Fibroblast of lung (primary cell): ENCODE measurements around the gene NDRG3. TPM values are rescaled to one million over a fixed set of nuclear protein-coding genes. Genes with fewer than 3 reads are reported as not detected.
A peak's percentile ranks its signal among the peaks of the same experiment; 100 is the strongest.

Experiments used
- DNase-seq, 2 donors: peaks; one replicate each; pipeline versions ENCODE4 v3.0.0 to v3.0.0-alpha.2; 2010; ENCODE audit warnings: low read depth in 2 of 2
- H2AFZ ChIP-seq: 2 replicates; pipeline ENCODE4 v1.5.1; 2012; ENCODE audit warnings: low read length, control low read depth, inconsistent platforms
- H3K27ac ChIP-seq: 2 replicates; pipeline ENCODE4 v1.5.1; 2011; ENCODE audit warnings: low read length, control low read depth; ENCODE audit not compliant: insufficient read depth
- H3K27me3 ChIP-seq: 2 replicates; pipeline ENCODE4 v1.5.1; 2011; ENCODE audit warnings: mild to moderate bottlenecking, low read length; ENCODE audit not compliant: control insufficient read depth, insufficient read depth
- H3K36me3 ChIP-seq: 2 replicates; pipeline ENCODE4 v1.5.1; 2011; ENCODE audit warnings: low read length; ENCODE audit not compliant: control insufficient read depth, insufficient read depth
- H3K4me1 ChIP-seq: 2 replicates; pipeline ENCODE4 v1.5.1; 2011; ENCODE audit warnings: low read length; ENCODE audit not compliant: control insufficient read depth, insufficient read depth; ENCODE audit errors: extremely low read depth
- H3K4me2 ChIP-seq: 2 replicates; pipeline ENCODE4 v1.5.1; 2011; ENCODE audit warnings: low read length, control low read depth; ENCODE audit not compliant: insufficient read depth; ENCODE audit errors: extremely low read depth
- H3K4me3 ChIP-seq, 4 experiments: fragments of 200-600 bp in 1 of 4; sonication (generic) in 1 of 4; replicated peaks in 1 of 4; 2 replicates each; pipeline ENCODE4 v1.5.1; 2011 to 2016; ENCODE audit warnings: low read length in 4 of 4, low read depth in 3 of 4, mild to moderate bottlenecking in 3 of 4, control low read depth in 2 of 4, inconsistent platforms in 1 of 4, mixed read lengths in 1 of 4; ENCODE audit not compliant: insufficient read depth in 1 of 4; ENCODE audit errors: control extremely low read depth in 1 of 4
- H3K79me2 ChIP-seq: 2 replicates; pipeline ENCODE4 v1.5.1; 2012; ENCODE audit warnings: mild to moderate bottlenecking, low read length, inconsistent platforms; ENCODE audit not compliant: control insufficient read depth, insufficient read depth
- H3K9ac ChIP-seq: 2 replicates; pipeline ENCODE4 v1.5.1; 2011; ENCODE audit warnings: mild to moderate bottlenecking, low read length, control low read depth; ENCODE audit not compliant: insufficient read depth
- H3K9me3 ChIP-seq: 2 replicates; pipeline ENCODE4 v1.5.1; 2012; ENCODE audit warnings: low read depth, low read length; ENCODE audit not compliant: control insufficient read depth, insufficient read depth
- H4K20me1 ChIP-seq: 2 replicates; pipeline ENCODE4 v1.5.1; 2011; ENCODE audit warnings: low read length; ENCODE audit not compliant: control insufficient read depth, insufficient read depth; ENCODE audit errors: extremely low read depth
- CTCF ChIP-seq, 2 donors: IDR thresholded peaks in 1 of 2; conservative IDR thresholded peaks in 1 of 2; 1 replicate in 1 of 2; 2 replicates in 1 of 2; pipeline ENCODE4 v1.5.1; 2011 to 2012; ENCODE audit warnings: low read length in 2 of 2, control low read depth in 1 of 2, inconsistent platforms in 1 of 2, low read depth in 1 of 2, mild to moderate bottlenecking in 1 of 2
- EZH2 ChIP-seq: IDR thresholded peaks from 2 replicates; pipeline ENCODE4 v1.5.1; 2012; ENCODE audit warnings: low read length, control low read depth, mild to moderate bottlenecking; ENCODE audit errors: missing control alignments
- polyA plus RNA-seq, 2 donors: library from polyadenylated mRNA; depleted of rRNA in 1 of 2; stranded (reverse) in 1 of 2; unstranded in 1 of 2; fragments of >200 nt; gene quantifications; 2 replicates each; pipeline ENCODE4 v1.2.1, GENCODE V29; 2011 to 2012; ENCODE audit warnings: missing spikeins in 1 of 2
- total RNA-seq: library from RNA; depleted of rRNA; stranded (reverse); fragments of >200 nt; gene quantifications from 2 replicates; pipeline ENCODE4 v1.2.1, GENCODE V29; 2014

Gene NDRG3
- total and polyA plus RNA-seq, 2 donors (not counting 1 experiment from before 2014, with no cell fraction given), result 37.8 TPM

GRCh38 chr20:36775196-36775595 lies 29.3 kb upstream of the NDRG3 start:
- Histone ChIP-seq H3K9ac (no peak overlapping the region), H3K27ac (no peak overlapping the region), H4K20me1 (no peaks in the 10 kb centered on the region), H3K9me3 (no peaks in the 10 kb centered on the region), H3K4me3 (no peak overlapping the region), H3K27me3 (no peaks in the 10 kb centered on the region), H2AFZ (no peak overlapping the region), H3K36me3 (no peaks in the 10 kb centered on the region), H3K4me2 (no peak overlapping the region), H3K79me2 (peaks cover 13% of the 10 kb centered on the region), H3K4me1 (no peaks in the 10 kb centered on the region)
- DNase-seq, result no peak
- TF ChIP-seq EZH2 (no peak), CTCF (conservative IDR thresholded peaks at IDR 0.05 in 1 of 2, IDR thresholded peaks at IDR 0.05 in 1 of 2; ENCODE audit: low read depth in 1 of 2, low read length in 2 of 2) (no peak)

- TF ChIP-seq CTCF (conservative IDR thresholded peaks at IDR 0.05 in 1 of 2, IDR thresholded peaks at IDR 0.05 in 1 of 2; ENCODE audit: low read depth in 1 of 2, low read length in 2 of 2), result peak in 1 of 2 donors; percentile 66
- TF ChIP-seq EZH2, result no peak
- Histone ChIP-seq H3K9ac (peak within 1 kb of the TSS; percentile 81), H3K4me3 (peak within 1 kb of the TSS; percentile 67 to 88 (median 82)), H2AFZ (peak within 1 kb of the TSS; percentile 94), H3K4me2 (peak within 1 kb of the TSS; percentile 99), H3K27me3 (no peaks in the 10 kb centered on the region), H3K4me1 (peaks cover 2% of the 10 kb centered on the region), H3K36me3 (no peaks in the 10 kb centered on the region), H3K79me2 (peaks cover 13% of the 10 kb centered on the region), H4K20me1 (no peaks in the 10 kb centered on the region), H3K9me3 (no peaks in the 10 kb centered on the region), H3K27ac (peak within 1 kb of the TSS; percentile 88)
- peak; percentile 94 to 97 for DNase-seq
Observed at GRCh38 chr20:36773597-36774390, 27.9 kb upstream of the NDRG3 start, which contains the start of gene DSN1. Gene DSN1, minus strand, starts transcription at chr20:36773763. Its CDS starts 2,305 bp downstream, at chr20:36771458.

DNA sequence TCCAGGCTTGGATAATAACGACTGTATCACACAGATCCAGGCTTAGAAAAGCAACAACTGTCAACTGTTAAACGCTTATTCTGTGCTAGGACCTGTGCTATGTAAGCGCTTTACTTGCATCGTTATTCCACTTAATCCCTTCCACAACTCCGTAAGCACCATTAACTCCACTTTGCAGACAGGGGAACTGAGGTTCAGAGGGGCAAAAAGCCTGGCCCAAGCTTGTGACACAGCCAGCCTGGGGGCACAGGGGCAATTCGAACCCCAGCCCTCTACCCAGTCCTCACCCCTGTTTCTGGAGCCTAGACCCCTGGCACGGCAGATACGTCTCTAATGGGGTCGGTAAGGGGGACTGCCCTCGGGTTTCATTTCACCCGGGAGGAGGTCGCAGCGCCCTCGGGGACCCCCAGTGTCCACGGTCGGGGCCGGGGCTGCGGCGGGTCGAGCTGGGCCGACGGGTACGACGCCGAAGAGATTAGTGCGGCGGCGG lies 27.3 kb upstream of the NDRG3 start:
- H4K20me1 ChIP-seq, result no peaks in the 10 kb centered on the region
- no peaks in the 10 kb centered on the region for H3K9me3 ChIP-seq
- H3K79me2 ChIP-seq, result peaks cover 13% of the 10 kb centered on the region
- peak overlapping the region; percentile 88 for H3K27ac ChIP-seq
- peak overlapping the region; percentile 94 for H2AFZ ChIP-seq
- peak overlapping the region; percentile 81 for H3K9ac ChIP-seq
- H3K4me1 ChIP-seq, result peaks cover 2% of the 10 kb centered on the region
- no peak for TF ChIP-seq EZH2
- no peak for TF ChIP-seq CTCF (conservative IDR thresholded peaks at IDR 0.05 in 1 of 2, IDR thresholded peaks at IDR 0.05 in 1 of 2; ENCODE audit: low read depth in 1 of 2, low read length in 2 of 2)
- H3K4me3 ChIP-seq, result peak overlapping the region; percentile 67 to 88 (median 82)
- DNase-seq, result peak in 1 of 2 donors; percentile 11
- H3K4me2 ChIP-seq, result peak overlapping the region; percentile 99
- no peaks in the 10 kb centered on the region for H3K36me3 ChIP-seq
- H3K27me3 ChIP-seq, result no peaks in the 10 kb centered on the region
